HG03442 (cell line): ENCODE measurements around the gene PHEX.

Experiments
- ATAC-seq: cut with Tn5 transposase; IDR thresholded peaks from one replicate; pipeline ENCODE4 v1.9.1; 2021; ENCODE audit warnings: mild to moderate bottlenecking, moderate library complexity; ENCODE audit not compliant: unreplicated experiment

Gene PHEX

GRCh38 chrX:22032084-22032483 is at the start of gene PHEX:
PHEX (plus strand) TSS chrX:22032325; CDS start chrX:22033006, 681 bp downstream.
- ATAC-seq: no peak

- ATAC-seq: peak; percentile 80
Observed at GRCh38 chrX:21985332-21985777, 46.8 kb upstream of the PHEX start.

GRCh38 chrX:21986596-21986995 is 45.5 kb upstream of the PHEX start:
- no peak for ATAC-seq

GRCh38 chrX:21989384-21989783 is 42.7 kb upstream of the PHEX start:
- peak; percentile 39 for ATAC-seq

- no peak for ATAC-seq
Observed at GRCh38 chrX:21990832-21991231, 41.3 kb upstream of the PHEX start.

GRCh38 chrX:21991504-21991903 is 40.6 kb upstream of the PHEX start:
- no peak for ATAC-seq

- peak; percentile 86 for ATAC-seq
Observed at GRCh38 chrX:21993265-21993664, 38.9 kb upstream of the PHEX start.

- no peak for ATAC-seq
Observed at GRCh38 chrX:21996872-21997455, 35.2 kb upstream of the PHEX start.

- no peak for ATAC-seq
Observed at GRCh38 chrX:21998037-21998436, 34.1 kb upstream of the PHEX start.

GRCh38 chrX:22004866-22005265 is 27.3 kb upstream of the PHEX start:
- ATAC-seq: no peak

GRCh38 chrX:22012051-22012450 is 20.1 kb upstream of the PHEX start:
- no peak for ATAC-seq

- no peak for ATAC-seq
Observed at GRCh38 chrX:22012931-22013330, 19.2 kb upstream of the PHEX start.

GRCh38 chrX:22015139-22015750 is 16.9 kb upstream of the PHEX start:
- no peak for ATAC-seq

GRCh38 chrX:22021751-22022324 is 10.3 kb upstream of the PHEX start:
- ATAC-seq: no peak

- no peak for ATAC-seq
Observed at GRCh38 chrX:22024577-22024976, 7.5 kb upstream of the PHEX start.

GRCh38 chrX:22025751-22026150 is 6.4 kb upstream of the PHEX start:
- ATAC-seq: no peak

GRCh38 chrX:22026731-22027130 is 5.4 kb upstream of the PHEX start:
- no peak for ATAC-seq

GRCh38 chrX:22032506-22032905 is 381 bp downstream of the PHEX start:
- ATAC-seq: no peak

GRCh38 chrX:22033818-22034217 is 1.7 kb downstream of the PHEX start:
- no peak for ATAC-seq

- ATAC-seq: no peak
Observed at GRCh38 chrX:22035236-22035635, 3.1 kb downstream of the PHEX start.

GRCh38 chrX:22037225-22037624 is 5.1 kb downstream of the PHEX start:
- ATAC-seq: no peak

GRCh38 chrX:22037911-22038537 is 5.9 kb downstream of the PHEX start:
- no peak for ATAC-seq
